HG03378 (cell line): Measurements from ENCODE around the gene FLVCR2.
A peak's percentile ranks its signal among the peaks of the same experiment; 100 is the strongest.

Experiments used
- ATAC-seq: cut with Tn5 transposase; IDR thresholded peaks from one replicate; pipeline ENCODE4 v1.9.1; 2021; ENCODE audit warnings: mild to moderate bottlenecking, moderate library complexity; ENCODE audit not compliant: unreplicated experiment

FLVCR2 gene

DNA sequence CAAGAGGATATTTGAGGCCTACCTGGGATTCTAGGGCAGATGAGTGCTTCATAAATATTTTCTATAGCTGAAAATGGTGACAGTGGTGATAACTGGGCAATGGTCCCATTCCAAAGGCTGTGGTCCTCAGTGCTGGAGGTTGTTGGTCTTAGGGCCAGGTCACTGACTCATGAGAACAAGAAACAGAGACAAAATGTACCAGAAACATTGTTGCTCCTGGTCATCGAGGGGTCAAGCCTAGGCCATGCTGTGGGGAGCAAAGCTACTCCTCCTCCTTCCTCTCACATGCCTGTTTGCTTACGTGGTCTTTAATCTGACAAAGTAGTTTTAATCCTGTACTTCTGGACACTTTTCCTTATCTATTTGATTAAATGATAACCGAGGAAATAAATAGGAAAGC lies 48.4 kb downstream of the FLVCR2 start:
- ATAC-seq: no peak

- no peak for ATAC-seq
Measured at GRCh38 chr14:75627406-75627805, 49.0 kb downstream of the FLVCR2 start.

DNA sequence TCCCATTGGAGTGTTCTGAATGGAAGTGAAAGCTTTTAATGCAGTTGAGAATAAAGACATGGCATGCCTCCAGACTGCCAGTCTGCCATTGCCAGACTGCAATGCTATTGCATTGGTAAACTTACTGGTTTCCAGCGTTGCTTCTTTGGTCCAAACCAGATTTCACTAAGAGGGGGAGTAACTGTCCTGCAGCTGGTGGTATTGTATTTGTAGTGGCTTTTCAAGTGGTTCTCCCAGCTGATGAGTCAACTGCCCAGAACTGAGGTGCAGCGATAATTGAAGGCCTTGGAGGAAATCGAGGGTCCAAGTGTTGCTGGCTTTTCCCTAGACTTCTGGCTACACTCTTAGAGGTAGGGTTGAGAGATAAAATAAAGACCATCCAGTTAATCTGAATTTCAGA lies 50.4 kb downstream of the FLVCR2 start:
- ATAC-seq: no peak

GRCh38 chr14:75630695-75631452 lies 52.5 kb downstream of the FLVCR2 start:
- no peak for ATAC-seq

- ATAC-seq: no peak
Measured at GRCh38 chr14:75631453-75631831, 53.0 kb downstream of the FLVCR2 start.

GRCh38 chr14:75634848-75635247 lies 56.4 kb downstream of the FLVCR2 start:
- ATAC-seq: no peak

- no peak for ATAC-seq
Measured at GRCh38 chr14:75636100-75636692, 57.8 kb downstream of the FLVCR2 start.

DNA sequence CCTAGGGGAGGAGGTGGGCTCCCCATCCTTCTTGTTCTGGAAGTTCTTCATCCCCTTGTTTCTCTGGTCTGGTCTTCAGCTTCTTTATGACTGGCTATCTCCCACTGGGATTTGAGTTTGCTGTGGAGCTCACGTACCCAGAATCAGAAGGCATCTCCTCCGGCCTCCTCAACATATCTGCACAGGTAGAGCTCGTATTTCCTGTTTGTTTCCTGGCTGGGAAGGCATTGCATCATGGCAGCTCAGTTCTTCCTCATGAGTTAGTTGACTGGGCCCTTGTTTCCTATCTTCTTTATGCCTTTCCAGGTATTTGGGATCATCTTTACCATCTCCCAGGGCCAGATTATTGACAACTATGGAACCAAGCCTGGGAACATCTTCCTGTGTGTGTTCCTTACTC lies 62.5 kb downstream of the FLVCR2 start:
- no peak for ATAC-seq

DNA sequence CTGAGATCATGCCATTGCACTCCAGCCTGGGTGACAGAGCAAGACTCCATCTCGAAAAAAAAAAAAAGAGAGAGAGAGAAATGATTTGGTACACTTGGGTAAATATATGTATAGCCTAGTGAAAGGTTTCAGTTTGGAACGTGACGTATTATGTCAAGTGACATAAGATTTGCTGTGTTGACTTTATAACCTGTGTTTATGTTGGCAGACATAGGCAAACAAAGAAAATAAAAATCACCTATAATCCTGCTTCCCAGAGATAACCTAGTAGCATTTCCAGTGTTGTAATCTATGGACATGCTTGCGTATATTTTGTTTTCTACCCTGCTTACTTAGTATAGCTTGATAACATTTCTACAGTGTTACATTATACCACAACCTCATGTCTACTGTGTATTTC lies 65.6 kb downstream of the FLVCR2 start:
- ATAC-seq: no peak

GRCh38 chr14:75645056-75645455 lies 66.6 kb downstream of the FLVCR2 start:
- ATAC-seq: no peak

DNA sequence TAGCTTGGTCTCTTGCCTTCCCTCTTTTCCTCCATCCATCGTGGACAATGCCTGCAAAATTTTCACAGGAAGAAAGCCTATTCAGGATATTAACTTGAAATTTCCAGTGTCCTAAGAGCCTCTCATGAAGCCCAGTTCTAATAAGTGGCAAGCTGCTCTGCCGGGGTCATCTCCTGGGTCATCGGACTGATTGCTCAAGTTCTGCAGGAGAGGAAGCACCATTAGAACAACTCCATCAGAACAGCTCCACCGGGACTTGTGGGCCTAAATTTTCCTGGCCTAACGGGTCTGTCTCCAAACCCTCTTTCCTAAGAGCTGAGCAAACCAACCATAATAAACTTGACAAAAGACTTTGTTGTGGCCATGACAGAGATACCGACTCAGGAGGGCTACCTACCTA lies 68.3 kb downstream of the FLVCR2 start:
- ATAC-seq: no peak

GRCh38 chr14:75647640-75648039 lies 69.2 kb downstream of the FLVCR2 start:
- no peak for ATAC-seq

- no peak for ATAC-seq
Measured at GRCh38 chr14:75648066-75648838, 69.8 kb downstream of the FLVCR2 start.

- ATAC-seq: no peak
Measured at GRCh38 chr14:75649337-75649736, 70.9 kb downstream of the FLVCR2 start.

GRCh38 chr14:75649773-75650172 lies 71.4 kb downstream of the FLVCR2 start:
- no peak for ATAC-seq

GRCh38 chr14:75650253-75651058 lies 72.0 kb downstream of the FLVCR2 start:
- ATAC-seq: no peak

GRCh38 chr14:75653563-75653962 lies 75.1 kb downstream of the FLVCR2 start:
- no peak for ATAC-seq

- peak; percentile 51 for ATAC-seq
Measured at GRCh38 chr14:75654127-75654732, 75.8 kb downstream of the FLVCR2 start.

- no peak for ATAC-seq
Measured at GRCh38 chr14:75655235-75655634, 76.8 kb downstream of the FLVCR2 start.

DNA sequence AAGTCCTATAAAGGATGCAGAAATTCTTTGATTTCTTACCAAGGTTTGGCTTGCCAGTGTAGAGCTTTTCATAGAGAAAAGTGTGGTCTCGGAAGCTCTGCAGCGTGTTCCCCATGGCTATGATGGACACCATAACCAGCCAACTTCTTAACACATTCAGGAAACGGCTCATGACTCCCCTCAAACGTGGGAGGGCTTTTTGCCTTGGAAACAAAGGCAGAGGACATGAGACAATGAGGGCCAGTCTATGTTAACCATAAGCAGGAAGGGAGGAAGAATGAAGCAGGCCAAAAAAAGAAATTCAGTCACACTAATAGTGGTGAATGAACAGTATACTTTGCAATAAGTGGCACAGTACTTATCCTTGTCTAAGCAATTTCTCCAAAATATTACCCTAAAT lies 78.9 kb downstream of the FLVCR2 start:
- no peak for ATAC-seq

DNA sequence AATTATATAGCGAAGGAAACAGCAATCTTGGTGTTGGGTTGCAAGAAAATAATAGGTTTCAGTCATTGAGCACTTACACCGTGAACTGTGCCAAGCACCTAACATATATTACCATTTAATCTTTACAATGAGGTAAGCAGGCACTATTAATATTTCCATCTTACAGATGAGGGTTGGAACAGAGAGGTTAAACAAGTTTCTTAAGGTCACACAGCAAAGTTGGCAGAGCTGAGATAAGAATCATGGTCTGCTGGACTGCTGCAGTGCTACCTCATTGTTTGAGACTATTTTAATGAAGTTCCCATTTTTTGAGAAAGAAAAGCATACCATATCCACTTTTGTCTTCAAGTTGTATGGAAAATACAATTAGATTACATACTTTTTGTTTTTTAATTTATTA lies 80.5 kb downstream of the FLVCR2 start:
- ATAC-seq: no peak
